Activated T-helper 1 cell treated with anti-CD3 and anti-CD28 coated beads, Interleukin-2, amount 50 U/mL, for 16 hours (primary cell): ENCODE data around the gene NCAPD3.
"Not testable (repeated sequence)": the region's sequence is repeated elsewhere in the genome, so short reads cannot be mapped to it uniquely, and the experiment has no call there.

ENCODE experiments used
- DNase-seq, 2 donors: peaks; one replicate each; pipeline ENCODE4 v3.0.0-alpha.2; 2020; ENCODE audit warnings: low read depth in 1 of 2, low spot score in 1 of 2

The NCAPD3 gene, protein sequence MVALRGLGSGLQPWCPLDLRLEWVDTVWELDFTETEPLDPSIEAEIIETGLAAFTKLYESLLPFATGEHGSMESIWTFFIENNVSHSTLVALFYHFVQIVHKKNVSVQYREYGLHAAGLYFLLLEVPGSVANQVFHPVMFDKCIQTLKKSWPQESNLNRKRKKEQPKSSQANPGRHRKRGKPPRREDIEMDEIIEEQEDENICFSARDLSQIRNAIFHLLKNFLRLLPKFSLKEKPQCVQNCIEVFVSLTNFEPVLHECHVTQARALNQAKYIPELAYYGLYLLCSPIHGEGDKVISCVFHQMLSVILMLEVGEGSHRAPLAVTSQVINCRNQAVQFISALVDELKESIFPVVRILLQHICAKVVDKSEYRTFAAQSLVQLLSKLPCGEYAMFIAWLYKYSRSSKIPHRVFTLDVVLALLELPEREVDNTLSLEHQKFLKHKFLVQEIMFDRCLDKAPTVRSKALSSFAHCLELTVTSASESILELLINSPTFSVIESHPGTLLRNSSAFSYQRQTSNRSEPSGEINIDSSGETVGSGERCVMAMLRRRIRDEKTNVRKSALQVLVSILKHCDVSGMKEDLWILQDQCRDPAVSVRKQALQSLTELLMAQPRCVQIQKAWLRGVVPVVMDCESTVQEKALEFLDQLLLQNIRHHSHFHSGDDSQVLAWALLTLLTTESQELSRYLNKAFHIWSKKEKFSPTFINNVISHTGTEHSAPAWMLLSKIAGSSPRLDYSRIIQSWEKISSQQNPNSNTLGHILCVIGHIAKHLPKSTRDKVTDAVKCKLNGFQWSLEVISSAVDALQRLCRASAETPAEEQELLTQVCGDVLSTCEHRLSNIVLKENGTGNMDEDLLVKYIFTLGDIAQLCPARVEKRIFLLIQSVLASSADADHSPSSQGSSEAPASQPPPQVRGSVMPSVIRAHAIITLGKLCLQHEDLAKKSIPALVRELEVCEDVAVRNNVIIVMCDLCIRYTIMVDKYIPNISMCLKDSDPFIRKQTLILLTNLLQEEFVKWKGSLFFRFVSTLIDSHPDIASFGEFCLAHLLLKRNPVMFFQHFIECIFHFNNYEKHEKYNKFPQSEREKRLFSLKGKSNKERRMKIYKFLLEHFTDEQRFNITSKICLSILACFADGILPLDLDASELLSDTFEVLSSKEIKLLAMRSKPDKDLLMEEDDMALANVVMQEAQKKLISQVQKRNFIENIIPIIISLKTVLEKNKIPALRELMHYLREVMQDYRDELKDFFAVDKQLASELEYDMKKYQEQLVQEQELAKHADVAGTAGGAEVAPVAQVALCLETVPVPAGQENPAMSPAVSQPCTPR (N-terminal part only)

GRCh38 chr11:134223836-134224709 lies at the start of gene NCAPD3, which contains the start of gene VPS26B:
Gene NCAPD3, minus strand, starts transcription at chr11:134223967. Its CDS starts 41 bp downstream, at chr11:134223926.
Gene VPS26B, plus strand, starts transcription at chr11:134224671. Its CDS starts 452 bp downstream, at chr11:134225123.
- peak; percentile 92 to 93 for DNase-seq

GRCh38 chr11:134273317-134273712 lies 49.5 kb upstream of the NCAPD3 start:
- no peak for DNase-seq

GRCh38 chr11:134272381-134273316 lies 48.9 kb upstream of the NCAPD3 start:
- no peak for DNase-seq

DNA sequence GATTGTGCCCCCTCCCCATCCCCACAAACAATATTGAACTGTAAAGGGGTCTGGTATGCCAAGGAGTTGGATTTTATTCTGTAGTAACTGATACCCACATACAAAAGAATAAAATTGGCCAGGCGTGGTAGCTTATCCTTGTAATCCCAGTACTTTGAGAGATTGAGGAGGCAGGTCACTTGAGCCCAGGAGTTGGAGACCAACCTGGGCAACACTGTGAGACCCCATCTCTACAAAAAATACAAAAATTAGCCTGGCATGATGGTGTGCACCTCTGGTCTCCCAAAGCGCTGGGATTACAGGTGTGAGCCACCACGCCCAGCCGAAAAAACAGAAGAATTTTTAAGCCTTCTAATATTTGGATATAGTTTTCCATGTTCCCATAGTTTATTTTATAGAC lies 48.2 kb upstream of the NCAPD3 start:
- no peak for DNase-seq

DNA sequence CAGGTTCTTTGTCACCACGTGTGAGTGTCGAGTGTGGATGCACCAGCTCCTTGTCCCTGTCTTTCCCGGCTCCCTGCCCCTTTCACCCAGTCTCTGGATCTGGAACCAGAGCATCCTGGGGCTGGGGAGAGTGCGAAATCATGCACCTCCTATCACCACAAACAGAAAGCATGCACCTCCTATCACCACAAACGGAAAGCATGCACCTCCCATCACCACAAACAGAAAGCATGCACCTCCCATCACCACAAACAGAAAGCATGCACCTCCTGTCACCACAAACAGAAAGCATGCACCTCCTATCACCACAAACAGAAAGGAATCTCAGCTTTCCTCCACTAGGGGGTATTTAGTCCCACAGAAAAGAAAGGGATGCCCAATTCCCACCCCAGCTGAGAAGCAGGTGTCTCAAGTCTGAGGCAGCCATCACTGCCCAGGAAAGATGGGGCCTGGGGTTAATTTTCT lies 46.5 kb upstream of the NCAPD3 start:
- no peak for DNase-seq

GRCh38 chr11:134267966-134268365 lies 44.2 kb upstream of the NCAPD3 start:
- DNase-seq: no peak

GRCh38 chr11:134267461-134267860 lies 43.7 kb upstream of the NCAPD3 start:
- DNase-seq: no peak

DNA sequence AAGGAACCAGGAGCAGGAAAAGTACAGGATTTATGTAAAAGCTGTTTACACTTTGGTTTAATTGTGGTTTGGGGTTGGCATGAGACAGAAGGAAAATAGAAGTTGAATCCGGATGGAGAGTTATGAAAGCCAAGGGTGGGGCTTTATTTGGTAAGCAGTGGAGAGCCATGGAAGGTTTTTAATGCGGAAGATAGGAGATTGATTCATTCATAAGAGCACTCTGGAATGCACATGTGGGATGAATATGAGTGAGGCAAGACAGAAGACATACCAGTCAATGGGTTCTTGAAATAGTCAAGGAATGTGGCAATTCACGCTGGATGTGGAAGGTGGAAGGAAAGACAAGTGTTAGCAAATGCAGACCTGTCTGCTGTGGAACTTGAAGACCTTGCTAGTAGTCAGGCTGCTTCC lies 43.1 kb upstream of the NCAPD3 start:
- DNase-seq: no peak

- no peak for DNase-seq
These were observed 42.7 kb upstream of the NCAPD3 start for GRCh38 chr11:134266440-134266839.

DNA sequence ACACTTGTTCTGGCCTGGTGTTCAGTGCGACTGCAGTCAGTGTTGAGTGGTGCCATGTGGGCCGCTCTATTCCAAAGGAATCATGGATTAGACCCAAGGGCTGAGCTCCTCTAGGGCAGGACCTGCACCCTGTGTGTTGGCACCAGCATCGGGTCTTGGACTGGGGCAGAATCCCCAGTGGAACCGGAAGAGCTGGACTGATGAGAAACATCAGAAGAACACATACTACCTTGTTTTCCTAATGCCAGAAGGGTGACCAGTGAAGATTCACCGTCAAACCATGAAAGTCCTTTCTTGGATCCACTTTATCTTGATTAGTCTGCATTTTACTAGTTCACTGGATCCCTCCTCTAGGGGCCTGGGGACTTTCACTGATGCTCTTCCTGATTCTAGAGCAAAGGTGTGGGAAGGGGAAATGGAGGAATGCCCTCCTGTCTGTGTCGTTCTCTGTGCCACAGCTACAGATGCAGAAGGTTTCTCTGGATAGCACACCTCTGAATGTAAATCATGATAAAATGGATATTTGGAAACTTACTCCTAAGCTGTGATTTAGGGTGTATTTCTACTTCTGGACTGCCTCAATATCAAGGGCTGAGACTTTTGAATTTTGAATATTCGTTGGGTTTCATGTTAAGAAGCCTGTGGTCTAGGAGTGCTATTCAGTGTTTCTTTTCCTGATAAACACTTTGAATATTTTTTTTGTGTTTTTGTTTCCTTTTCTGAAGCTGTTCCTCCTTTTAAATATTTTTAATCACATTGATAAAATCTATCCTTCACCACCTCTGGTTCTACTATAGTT lies 41.4 kb upstream of the NCAPD3 start:
- DNase-seq: no peak

- DNase-seq: no peak
These were observed 38.1 kb upstream of the NCAPD3 start for GRCh38 chr11:134261626-134262488.

DNA sequence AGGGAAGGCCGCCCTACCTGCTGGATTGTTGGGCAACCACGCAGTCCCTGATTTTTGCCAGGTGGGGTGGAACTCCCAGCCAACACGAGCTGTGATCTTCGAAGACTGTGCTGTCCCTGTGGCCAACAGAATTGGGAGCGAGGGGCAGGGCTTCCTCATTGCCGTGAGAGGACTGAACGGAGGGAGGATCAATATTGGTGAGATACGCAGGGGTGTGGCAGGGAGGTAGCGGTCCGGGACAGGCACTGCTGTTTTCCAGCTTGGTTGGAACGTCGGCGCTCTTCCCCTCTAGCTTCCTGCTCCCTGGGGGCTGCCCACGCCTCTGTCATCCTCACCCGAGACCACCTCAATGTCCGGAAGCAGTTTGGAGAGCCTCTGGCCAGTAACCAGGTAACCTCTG lies 37.2 kb upstream of the NCAPD3 start:
- DNase-seq: no peak

GRCh38 chr11:134260503-134260902 lies 36.7 kb upstream of the NCAPD3 start:
- no peak for DNase-seq

DNA sequence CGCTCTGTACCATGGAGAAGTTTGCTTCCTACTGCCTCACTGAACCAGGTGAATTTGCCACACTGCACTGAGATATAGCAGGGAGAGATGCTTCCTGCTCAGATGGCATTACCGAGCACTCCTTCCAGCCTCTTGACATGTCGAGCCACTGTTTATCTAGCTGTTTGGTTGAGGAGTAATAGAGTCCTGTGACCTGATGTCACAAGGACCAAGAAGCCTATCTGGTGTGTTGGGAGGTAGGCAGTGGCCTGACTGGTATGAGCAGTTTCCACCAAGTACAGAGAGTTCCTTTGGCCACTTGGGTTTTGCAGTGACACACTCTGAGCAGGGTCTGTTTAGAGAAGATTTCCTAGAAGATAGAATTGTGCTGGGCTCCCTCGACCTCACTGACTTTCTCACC lies 34.8 kb upstream of the NCAPD3 start:
- DNase-seq: no peak

GRCh38 chr11:134257101-134257500 lies 33.3 kb upstream of the NCAPD3 start:
- no peak for DNase-seq

DNA sequence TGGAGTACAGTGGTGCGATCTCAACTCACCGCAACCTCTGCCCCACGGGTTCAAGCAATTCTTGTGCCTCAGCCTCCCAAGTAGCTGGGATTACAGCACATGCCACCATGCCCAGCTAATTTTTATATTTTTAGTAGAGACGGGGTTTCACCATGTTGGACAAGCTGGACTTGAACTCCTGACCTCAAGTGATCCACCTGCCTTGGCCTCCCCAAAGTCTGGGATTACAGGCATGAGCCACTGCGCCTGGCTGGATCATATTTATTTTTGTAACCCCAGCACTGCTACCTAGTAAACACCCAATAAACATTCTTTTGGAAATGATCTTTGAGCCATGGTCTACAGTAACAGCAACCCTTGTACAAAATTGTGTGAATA lies 31.4 kb upstream of the NCAPD3 start:
- not testable (repeated sequence) for DNase-seq
